NOMO-1 (cell line): ENCODE data around the gene TFAM.
A peak's percentile ranks its signal among the peaks of the same experiment; 100 is the strongest.
"Not testable (repeated sequence)": the region's sequence is repeated elsewhere in the genome, so short reads cannot be mapped to it uniquely, and the experiment has no call there.

ENCODE experiments used
- DNase-seq, 2 experiments: peaks; one replicate each; lab custom pipeline; 2025; ENCODE audit not compliant: unreplicated experiment in 2 of 2; lab: John Stamatoyannopoulos, UW

Gene TFAM

DNA sequence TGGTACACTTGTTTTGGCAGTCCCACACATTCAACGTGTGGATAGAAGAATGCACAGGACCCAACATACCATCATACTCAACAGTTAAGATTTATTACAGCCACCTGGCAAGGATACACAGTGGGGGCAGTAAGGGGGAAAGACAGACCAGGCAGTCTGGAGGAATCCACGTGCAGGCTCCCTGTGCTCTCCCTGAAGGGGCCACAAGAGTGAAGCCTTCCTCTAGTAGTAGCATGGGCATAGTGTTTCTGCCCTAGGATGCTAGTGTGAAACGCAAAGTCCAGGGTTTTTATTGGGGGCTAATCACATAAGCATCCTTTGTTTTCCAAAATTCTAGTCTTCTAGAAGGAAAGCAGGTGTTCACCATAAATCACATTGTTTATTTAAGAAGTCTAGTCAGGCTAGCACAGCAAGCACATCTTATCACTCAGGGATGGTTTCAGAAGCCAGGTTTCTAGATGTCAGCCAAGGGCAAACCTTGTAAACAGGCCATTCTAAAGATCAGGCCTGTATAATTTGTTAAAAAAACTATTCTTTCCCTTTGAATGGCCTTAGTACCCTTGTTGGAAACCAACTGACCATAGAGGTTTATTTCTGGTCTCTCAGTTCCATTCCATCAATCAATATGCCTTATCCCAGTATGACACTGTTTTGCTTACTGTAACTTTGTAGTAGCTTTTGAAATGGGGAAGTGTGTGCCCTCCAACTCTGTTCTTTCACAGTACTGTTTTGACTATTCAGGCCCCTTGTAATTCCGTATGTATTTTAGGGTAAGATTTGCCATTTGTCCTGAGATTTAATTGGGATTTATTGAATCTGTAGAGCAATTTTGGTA lies 12.4 kb upstream of the TFAM start:
- no peak for DNase-seq

DNA sequence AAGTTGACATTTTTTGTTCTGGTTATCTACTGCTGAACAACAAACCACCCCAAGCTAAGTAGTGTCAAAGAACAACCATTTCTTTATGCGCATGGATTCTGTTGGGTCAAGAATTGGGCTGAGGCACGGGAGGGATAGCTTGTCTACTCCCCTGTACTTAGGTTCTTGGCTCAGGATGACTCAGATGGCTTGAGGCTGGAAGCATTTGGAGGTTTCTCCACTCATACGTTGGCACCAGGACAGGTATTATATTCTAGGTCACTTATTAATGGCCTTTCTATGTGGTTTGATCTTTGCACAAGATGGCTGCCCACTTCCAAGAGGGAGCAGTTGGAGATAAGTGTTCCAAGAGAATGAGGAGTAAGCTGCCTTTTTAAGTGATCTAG lies 11.8 kb upstream of the TFAM start:
- DNase-seq: no peak

DNA sequence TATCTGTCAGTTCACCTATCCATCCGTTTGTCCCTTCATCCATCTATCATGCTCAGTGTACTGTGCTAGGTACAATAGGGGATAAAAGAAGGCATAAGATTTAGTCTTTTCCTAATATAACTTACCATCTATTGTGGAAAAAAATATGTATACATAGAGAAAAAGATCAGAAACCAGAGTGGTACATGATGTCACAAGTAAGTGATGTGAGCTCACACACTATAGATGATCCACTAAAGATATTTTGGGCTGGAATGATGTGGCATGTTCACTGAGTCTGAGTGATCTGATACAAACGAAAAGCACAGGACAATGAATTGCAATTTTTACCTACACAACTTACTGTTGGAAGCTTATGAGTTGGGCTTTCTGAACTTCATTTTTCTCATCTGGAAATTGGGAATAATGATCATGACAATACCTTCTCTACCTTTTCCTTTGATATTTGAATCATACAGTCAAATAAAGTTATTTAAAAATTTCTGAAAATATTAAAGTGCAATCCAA lies 2.7 kb upstream of the TFAM start:
- no peak for DNase-seq

DNA sequence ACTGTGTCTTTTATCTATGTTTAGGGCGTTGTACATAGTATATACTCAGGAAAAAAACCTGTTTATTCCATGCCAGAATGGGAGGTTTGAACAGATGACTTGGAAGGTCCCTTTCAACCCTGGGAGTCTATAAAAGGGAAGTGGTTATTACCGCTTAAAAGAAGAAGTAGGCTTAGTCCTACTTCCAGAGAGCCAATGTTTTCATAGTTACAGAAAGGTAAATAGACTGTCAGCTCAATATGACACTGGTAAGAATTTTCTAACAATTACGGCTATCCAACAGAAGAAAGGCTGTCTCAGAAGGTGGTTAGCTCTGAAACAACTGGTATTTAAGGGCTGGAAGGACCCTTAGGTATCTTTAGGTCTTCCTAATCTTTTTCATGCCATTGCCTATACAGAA lies 1.1 kb upstream of the TFAM start:
- peak; percentile 83 to 96 for DNase-seq

DNA sequence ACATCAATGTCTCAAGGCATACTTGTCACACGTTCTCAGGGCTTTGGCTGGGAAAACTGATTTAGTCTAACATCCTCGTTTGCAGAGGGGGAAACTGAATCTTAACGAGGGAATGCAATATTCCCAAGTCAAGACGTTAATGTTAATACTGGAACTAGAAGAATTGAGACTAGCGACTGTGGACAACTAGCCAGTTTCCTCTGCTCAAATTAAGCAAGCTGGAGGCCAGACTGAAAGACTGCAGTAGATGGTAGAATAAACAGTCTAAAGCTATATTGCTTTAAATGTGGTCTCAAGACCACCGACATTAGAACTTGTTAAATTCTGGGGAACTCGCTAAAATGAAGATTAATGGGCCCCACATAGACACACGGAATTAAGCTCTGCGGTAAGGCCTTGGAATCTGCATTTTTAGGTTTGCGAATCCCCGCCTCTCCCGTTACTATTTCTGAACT lies 639 bp upstream of the TFAM start:
- DNase-seq: no peak

DNA sequence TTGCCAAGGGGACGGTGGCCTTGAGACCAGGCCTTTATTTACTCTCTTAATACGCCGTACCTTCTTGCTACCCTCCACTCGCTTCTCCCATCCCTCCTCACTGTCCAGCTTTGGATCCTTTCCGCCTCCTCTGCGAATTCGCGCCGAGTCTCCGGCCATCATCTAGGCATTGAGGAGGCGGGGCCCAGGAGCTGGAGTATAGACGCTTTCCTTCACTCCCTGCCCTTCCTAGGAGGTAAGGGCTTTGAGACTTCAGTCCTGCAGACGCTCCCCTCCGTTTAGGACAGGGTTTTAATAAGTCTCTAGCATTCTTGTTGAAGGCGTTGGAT lies 538 bp downstream of the TFAM start:
- peak in 1 of 2 experiments; percentile 20 for DNase-seq

DNA sequence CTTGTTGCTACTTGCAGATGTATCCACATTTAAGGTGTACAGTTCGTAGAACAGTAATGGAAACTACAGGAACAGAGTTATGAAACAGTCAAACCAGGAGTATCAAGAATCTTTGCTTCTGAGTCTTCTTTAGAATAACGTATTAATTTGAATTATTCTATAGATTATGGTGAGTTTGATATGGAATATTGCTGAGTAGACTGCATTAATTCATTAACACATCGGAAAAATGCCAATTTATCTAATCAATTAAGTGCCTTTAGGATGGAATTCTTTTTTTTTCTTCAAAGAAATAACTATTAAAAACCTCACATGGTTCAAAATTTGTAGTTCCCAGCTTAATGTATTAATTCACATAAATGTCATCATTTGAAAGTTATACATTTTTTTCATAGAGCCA lies 3.8 kb downstream of the TFAM start:
- no peak for DNase-seq

DNA sequence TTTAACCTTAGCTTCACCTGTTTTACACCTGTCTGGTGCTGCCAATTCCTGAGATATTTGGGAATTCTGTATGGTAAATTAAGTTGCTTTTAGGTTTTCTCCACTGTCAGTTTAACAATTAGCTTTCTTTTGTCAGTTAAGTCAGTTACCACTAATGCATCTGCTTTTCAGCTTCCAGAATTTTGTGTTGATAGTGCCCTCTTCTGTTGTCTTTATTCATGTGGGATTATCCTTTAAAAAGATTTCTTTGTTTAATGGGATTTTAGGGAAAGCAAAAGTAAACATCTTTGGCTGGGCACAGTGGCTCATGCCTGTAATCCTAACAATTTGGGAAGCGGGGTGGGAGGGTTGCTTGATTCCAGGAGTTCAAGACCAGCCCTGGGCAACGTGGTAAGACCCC lies 8.1 kb downstream of the TFAM start:
- DNase-seq: no peak

DNA sequence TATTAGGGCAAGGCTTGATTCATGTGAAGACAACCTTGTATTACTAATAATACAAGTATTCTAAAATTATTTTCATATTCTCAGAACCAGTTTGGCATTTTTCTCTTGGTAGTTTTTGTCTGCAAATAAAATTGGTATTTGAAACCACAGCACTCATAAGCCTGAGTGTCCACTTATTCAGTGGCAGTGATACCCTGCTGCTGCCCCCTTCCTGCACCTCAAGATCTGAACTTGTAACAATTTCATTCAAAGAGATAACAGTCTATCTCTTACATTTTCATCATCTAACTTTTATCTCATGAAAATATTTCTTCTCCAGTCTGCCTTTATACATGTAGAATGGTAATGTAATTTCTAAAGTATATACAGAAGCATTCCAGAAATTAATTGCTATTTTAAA lies 9.3 kb downstream of the TFAM start:
- DNase-seq: no peak

DNA sequence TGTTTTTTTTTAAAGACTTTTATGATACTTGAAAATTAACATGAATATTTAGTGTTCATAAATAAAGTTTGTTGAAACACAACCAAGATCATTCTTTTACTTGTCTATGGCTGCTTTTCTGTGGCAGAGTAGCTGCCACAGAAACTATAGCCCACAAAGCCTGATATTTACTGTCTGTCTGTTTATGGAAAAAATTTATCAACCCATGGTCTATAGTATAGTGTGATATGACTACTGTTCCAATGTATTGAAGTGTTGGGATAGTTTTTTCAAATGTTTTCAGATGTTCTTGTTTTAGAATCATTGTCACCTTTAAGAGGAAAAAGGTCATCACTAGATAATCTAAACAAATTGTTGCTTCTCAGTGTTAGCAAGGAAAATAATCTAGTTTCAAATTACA lies 10.8 kb downstream of the TFAM start:
- DNase-seq: no peak

DNA sequence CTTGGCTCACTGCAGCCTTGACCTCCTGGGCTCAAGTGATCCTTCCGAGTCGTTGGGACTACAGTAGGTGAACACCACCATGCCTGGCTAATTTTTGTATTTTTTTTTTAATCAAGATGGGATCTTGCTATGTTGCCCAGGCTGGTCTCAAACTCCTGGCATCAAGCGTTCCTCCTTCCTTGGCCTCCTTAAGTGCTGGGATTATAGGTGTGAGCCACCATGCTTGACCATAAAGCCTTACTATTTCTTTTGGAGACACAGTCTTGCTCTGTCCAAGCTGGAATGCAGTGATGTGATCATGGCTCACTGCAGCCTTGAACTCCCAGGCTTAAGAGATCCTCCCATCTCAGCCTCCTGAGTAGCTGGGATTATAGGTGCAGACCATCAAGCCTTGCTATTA lies 12.6 kb downstream of the TFAM start:
- DNase-seq: no peak

DNA sequence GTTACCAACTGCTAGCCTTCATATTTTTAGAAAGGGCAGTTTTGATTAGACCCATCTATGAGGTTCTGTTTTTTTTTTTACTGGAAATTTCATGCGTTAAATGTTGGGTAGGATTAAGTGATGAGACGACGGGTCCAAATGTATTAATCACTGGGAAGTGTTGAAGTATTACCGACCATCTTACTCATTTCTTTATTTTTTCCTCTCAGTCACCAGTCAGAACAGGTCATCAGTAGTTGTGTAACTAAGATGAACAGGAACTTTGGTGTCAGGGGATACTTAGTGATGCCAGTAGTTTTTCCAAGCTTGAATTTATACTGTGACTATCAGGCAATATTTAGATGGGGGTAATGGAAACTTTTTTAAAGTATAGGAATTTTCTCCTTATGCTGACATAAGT lies 14.2 kb downstream of the TFAM start:
- DNase-seq: no peak

DNA sequence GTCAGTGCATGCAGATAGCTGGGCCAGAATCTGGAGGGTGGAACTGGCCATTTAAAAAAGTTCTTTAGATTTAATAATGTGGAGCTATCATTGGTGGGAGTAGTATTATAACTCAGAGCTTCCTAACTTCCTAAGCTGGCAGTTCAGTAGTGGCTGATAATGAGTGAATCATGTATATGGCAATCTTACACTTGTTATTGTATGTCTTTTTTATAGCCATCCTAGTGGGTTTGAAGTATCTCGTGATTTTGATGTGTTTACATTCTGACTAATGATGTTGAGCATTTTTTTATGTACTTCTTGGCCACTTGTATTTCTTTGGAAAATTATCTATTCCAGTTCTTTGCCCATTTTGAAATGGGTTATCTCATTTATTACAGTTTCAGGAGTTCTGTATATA lies 15.4 kb downstream of the TFAM start:
- DNase-seq: no peak

DNA sequence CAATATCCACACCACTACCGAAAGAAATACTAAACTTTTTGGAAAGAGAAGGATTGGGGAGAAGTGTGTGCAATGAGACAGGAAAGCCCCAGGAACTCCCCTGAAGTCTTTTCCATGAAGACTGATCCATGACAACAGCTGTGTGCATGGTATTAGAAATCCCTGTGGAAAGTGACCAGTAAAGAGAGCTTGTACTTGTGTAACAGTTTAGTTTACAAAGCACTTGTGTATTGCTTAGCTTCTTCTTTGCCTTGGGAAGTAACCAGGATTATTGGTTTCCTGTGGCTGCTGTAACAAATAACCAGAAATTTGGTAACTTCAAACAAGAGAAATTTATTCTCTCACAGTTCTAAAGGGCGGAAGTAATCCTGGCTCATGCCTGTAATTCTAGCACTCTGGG lies 18.8 kb downstream of the TFAM start:
- no peak for DNase-seq

DNA sequence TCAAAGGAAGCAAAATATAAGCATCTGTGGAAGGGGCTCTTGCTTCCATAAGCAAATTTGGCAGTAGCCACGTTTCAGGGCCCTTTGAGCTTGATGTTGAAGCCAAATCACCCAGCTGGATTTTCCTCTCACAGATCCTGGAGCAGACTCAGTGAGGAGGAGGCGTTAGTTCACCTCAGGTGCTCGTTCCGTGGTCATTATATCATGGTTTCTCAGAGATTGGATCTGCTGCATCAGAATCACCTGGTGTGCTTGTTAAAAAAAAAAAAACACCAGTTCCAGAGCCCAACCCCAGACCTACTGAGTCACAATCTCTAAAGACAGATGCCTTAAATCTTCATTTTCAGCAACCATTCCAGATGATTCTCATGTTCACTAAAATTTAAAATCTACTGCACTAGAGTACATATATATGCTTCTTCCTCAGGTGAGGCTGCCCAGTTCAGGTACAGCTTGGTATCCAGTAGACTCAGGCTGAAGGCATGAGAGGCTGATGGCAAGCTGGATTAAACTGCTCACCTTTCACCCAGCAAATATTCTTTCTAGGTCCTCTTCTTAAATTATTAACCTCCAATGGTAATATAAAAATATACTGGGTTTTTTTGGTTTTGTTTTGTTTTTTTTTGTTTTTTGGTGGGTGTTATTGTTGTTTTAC lies 24.9 kb downstream of the TFAM start:
- no peak for DNase-seq

DNA sequence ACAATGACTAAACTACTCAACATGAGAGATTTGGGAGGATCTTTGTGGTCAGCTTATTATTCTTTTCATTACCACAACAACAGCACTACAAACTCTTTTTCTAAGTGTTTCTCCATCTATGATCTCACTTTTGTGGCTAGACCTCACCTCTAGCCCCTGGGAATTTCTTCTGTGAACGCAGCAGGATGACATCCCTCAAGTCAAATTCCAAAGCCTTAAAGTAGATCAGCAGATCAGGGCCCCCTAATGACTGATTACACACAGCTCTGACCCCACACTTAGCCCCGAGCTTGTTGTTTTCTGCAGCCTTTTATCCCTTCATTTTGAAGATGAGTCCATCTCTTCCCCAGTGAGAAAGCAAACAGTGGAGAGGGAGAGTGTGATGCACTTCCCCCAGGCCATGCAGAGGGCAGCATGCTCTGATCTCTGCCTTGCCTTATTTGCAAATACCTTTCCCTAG lies 27.3 kb downstream of the TFAM start:
- DNase-seq: no peak

DNA sequence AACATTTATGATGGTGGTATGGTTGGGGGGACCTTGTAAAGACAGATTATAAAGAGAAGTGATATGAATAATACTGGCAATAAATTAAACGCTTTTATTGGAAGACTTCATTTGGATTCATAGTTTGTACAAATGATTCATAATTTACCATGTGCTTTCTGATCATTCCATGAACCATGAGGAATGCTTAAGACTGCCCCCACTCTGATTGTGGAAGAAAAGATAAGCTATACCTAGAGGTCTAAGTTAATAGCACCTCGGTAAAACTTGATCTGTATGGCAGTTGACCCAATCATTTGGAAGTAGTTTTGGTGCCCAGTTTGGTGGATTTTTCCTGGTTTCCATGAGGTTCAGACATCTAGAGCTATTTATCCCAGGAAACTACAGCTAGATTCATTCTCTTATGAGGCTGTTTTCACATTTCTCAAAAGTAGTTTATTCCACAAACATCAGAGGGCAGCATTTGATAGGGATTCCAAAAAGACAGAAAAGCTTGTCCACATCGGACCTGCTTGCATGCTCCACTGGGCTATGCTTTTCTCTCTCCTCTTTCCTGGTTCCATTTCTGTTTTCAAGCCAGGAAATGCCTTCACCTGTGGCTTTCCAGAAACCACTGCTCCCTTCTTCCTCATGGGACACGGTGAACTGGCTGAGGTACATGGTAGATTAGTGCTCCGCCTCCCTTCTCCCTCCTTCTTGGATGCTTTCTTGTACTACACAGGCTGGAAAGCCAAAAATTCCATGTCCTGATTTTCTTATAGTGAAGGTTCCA lies 29.2 kb downstream of the TFAM start:
- DNase-seq: no peak

DNA sequence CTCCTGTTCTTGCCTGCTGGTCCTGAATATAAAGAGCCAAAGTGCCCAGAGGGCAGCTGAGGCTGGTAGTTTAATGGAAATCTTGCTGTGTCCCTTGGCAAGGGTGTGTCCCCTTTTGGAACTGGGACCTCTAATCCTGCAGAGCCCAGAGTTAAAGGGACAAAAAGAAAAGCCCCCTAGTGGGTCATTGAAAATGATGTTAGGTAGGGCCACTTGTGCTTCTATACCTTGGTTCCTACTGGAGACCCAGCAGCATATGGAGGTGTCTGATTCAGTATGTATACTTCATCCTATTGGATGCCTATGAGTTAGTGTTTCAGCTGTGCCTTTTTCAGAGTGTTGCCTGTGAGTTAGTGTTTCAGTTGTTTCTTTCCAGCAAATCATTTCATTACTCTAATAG lies 30.5 kb downstream of the TFAM start:
- DNase-seq: no peak

DNA sequence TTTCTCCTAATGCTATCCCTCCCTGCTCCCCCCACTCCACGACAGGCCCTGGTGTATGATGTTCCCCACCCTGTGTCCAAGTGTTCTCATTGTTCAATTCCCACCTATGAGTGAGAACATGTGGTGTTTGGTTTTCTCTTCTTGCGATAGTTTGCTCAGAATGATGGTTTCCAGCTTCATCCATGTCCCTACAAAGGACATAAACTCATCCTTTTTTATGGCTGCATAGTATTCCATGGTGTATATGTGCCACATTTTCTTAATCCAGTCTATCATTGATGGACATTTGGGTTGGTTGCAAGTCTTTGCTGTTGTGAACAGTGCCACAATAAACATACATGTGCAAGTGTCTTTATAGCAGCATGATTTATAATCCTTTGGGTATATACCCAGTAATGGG lies 32.7 kb downstream of the TFAM start:
- DNase-seq: not testable (repeated sequence)

DNA sequence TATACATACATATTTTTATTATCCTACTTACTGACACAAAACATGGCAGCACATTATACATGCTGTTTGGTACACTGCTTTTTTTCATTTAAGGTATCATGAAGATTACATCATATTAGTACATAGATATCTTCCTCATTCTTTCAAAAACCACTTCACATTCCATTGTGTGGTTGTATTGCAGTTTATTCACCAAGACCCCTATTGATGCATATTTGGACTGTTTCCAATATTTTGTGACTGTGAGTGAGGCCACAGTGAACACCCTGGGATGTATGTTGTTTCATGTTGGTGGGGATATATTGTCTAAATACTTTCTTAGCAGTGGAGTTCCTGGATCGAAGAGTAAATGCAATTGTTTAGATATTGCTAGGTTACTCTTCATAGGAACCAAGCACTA lies 39.0 kb downstream of the TFAM start:
- no peak for DNase-seq

DNA sequence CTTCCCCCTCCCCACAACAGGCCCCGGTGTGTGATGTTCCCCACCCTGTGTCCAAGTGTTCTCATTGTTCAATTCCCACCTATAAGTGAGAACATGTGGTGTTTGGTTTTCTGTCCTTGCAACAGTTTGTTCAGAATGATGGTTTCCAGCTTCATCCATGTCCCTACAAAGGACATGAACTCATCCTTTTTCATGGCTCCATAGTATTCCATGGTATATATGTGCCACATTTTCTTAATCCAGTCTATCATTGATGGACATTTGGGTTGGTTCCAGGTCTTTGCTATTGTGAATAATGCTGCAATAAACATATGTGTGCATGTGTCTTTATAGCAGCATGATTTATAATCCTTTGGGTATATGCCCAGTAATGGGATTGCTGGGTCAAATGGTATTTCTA lies 43.2 kb downstream of the TFAM start:
- DNase-seq: not testable (repeated sequence)

DNA sequence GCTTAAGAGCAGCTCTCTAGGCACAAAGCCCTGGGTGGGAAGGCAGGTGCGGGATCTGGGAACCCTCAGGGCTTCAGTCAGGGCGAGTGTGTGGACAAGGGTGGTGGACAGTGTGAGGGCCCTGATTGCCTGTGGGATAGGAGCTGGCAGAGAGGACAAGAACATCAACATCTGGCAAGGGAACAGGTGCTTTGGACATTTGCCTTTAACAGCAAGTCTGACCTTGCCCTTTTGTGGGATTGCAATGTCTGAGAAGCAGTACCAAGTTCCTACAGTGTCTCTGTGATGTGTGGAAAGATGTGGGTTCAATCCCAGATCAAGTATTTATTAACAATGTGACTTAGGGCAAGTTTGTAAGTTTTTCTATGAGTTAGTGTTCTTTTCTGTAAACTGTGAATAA lies 46.7 kb downstream of the TFAM start:
- DNase-seq: no peak
